GM18508 (cell line): ENCODE measurements around the gene GLTPD2.

ENCODE experiments used
- ATAC-seq: cut with Tn5 transposase; IDR thresholded peaks from one replicate; pipeline ENCODE4 v1.9.1; 2021; ENCODE audit warnings: moderate number of reproducible peaks; ENCODE audit not compliant: insufficient read depth, unreplicated experiment

The GLTPD2 gene

GRCh38 chr17:4788807-4789700 is at the start of gene GLTPD2:
Gene GLTPD2 (plus strand): TSS chr17:4788964. CDS start chr17:4789012, 48 bp downstream.
- ATAC-seq, result no peak

GRCh38 chr17:4739122-4740024 is 49.4 kb upstream of the GLTPD2 start, which contains the start of the genes CXCL16 and ZMYND15:
Gene CXCL16 (minus strand): TSS chr17:4739928. CDS start chr17:4739339, 589 bp downstream.
Gene ZMYND15 (plus strand): TSS chr17:4739833. CDS start chr17:4740549, 716 bp downstream.
- no peak for ATAC-seq

GRCh38 chr17:4740025-4740351 is 48.8 kb upstream of the GLTPD2 start:
- ATAC-seq, result no peak

- ATAC-seq, result no peak
Measured at GRCh38 chr17:4740584-4740983, 48.2 kb upstream of the GLTPD2 start.

GRCh38 chr17:4741544-4741943 is 47.2 kb upstream of the GLTPD2 start:
- ATAC-seq, result no peak

GRCh38 chr17:4742133-4742532 is 46.6 kb upstream of the GLTPD2 start:
- no peak for ATAC-seq

- no peak for ATAC-seq
Measured at GRCh38 chr17:4742629-4743028, 46.1 kb upstream of the GLTPD2 start.

GRCh38 chr17:4743216-4743615 is 45.5 kb upstream of the GLTPD2 start:
- no peak for ATAC-seq

- no peak for ATAC-seq
Measured at GRCh38 chr17:4743898-4744297, 44.9 kb upstream of the GLTPD2 start.

GRCh38 chr17:4744999-4745969 is 43.5 kb upstream of the GLTPD2 start:
- ATAC-seq, result no peak

GRCh38 chr17:4747847-4748246 is 40.9 kb upstream of the GLTPD2 start:
- ATAC-seq, result no peak

GRCh38 chr17:4748686-4749085 is 40.1 kb upstream of the GLTPD2 start:
- no peak for ATAC-seq

GRCh38 chr17:4750606-4751005 is 38.2 kb upstream of the GLTPD2 start:
- no peak for ATAC-seq

- ATAC-seq, result no peak
Measured at GRCh38 chr17:4751932-4752331, 36.8 kb upstream of the GLTPD2 start.

- no peak for ATAC-seq
Measured at GRCh38 chr17:4753392-4753791, 35.4 kb upstream of the GLTPD2 start.

- no peak for ATAC-seq
Measured at GRCh38 chr17:4759776-4760236, 29.0 kb upstream of the GLTPD2 start.

GRCh38 chr17:4764595-4764994 is 24.2 kb upstream of the GLTPD2 start:
- ATAC-seq, result no peak

GRCh38 chr17:4766201-4766600 is 22.6 kb upstream of the GLTPD2 start:
- no peak for ATAC-seq

- ATAC-seq, result no peak
Measured at GRCh38 chr17:4766723-4767122, 22.0 kb upstream of the GLTPD2 start.

- ATAC-seq, result no peak
Measured at GRCh38 chr17:4768298-4768697, 20.5 kb upstream of the GLTPD2 start.
